ENCODE results near the gene SZT2. TPM values are rescaled to one million over a fixed set of nuclear protein-coding genes. Genes with fewer than 3 reads are reported as not detected.

Gene SZT2
- total RNA-seq, 1 experiment from 2014 or later = 71.6 TPM

DNA sequence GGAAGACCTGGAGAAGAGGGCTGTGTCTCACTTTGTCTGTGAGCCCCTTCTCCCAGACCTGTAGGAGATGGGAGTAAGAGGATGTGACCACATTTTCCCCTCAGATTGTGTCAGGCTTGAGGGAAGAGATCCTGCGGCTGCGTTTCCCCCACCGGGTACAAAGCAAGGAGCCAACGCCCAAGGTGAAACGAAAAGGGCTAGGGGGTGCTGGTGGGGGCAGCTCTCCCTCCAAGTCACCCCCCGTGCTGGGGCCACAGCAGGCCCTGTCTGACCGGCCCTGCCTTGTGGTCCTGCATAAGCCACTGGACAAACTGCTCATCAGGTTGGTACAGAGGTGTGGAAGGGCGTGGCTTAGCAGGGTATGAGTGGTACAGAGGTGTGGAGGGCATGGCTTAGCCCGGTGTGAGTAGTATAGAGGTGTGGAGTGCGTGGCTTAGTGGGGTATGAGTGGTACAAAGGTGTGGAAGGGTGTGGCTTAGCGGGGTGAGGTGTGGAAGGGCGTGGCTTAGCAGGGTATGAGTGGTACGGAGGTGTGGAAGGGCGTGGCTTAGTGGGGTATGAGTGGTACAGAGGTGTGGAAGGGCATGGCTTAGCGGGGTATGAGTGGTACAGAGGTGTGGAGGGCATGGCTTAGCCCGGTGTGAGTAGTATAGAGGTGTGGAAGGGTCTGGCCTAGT is 33.4 kb downstream of the SZT2 start:
- Histone ChIP-seq H3F3A (ENCODE audit: insufficient read depth, low read depth) (peaks cover 29% of the 10 kb centered on the region), H3K79me2 (ENCODE audit: low read depth) (no peaks in the 10 kb centered on the region), H3K27me3 (ENCODE audit: insufficient read depth, low read depth) (no peaks in the 10 kb centered on the region), H3K4me2 (no peak overlapping the region), H3K9me2 (ENCODE audit: insufficient read depth) (no peaks in the 10 kb centered on the region), H2AFZ (no peak overlapping the region), H3K4me3 (no peak overlapping the region), H3K4me1 (replicated peaks; ENCODE audit: insufficient read depth) (peaks cover 18% of the 10 kb centered on the region), H3K36me3 (ENCODE audit: low read depth) (peaks cover 53% of the 10 kb centered on the region), H3K27ac (peak overlapping the region; percentile 81), H4K20me1 (ENCODE audit: insufficient read depth) (no peaks in the 10 kb centered on the region; the same call in 1 of the 2 replicates), H3K9me3 (ENCODE audit: insufficient read depth, low read depth) (no peaks in the 10 kb centered on the region)
- no TSS peak for BruUV-seq (replicated peaks)
- no peak for DNase-seq
- intact Hi-C loops (cut with micrococcal nuclease; ENCODE audit: unreplicated experiment) = no loop called here
- no peak for TF ChIP-seq EZH2 (IDR thresholded peaks at IDR 0.05; ENCODE audit: low read depth)
- no peak for TF ChIP-seq CTCF (conservative IDR thresholded peaks at IDR 0.05)
- ChIA-PET CTCF (no interaction called here), POLR2A (ENCODE audit: unreplicated experiment) (no interaction called here)

DNA sequence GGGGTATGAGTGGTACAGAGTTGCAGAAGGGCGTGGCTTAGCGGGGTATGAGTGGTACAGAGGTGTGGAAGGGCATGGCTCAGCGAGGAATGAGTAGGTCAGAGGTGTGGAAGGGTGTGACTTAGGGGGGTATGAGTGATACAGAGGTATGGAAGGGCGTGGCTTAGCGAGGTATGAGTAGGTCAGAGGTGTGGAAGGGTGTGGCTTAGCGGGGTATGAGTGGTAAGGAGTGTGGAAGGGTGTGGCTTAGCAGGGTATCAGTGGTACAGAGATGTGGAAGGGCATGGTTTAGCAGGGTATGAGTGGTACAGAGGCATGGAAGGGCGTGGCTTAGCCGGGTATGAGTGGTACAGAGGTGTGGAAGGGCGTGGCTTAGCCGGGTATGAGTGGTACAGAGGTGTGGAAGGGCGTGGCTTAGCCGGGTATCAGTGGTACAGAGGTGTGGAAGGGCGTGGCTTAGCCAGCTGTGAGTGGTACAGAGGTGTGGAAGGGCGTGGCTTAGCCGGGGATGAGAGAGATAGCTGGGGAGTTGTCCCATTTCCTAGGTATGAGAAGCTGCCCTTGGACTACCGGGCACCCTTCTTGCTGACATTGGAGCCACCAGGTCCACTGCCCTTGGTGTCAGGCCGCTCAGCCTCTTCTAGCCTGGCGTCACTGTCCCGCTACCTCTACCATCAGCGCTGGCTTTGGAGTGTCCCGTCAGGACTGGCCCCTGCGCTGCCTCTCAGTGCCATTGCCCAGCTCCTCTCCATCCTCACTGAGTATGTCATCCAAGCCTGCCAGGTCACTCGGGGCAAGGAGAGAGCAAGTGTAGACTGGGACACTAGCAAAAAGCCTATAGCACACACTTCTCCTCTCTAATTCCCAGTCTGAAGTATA is 34.2 kb downstream of the SZT2 start:
- TF ChIP-seq CTCF (conservative IDR thresholded peaks at IDR 0.05) = no peak
- Histone ChIP-seq H3K9me2 (ENCODE audit: insufficient read depth) (no peaks in the 10 kb centered on the region), H3K9me3 (ENCODE audit: insufficient read depth, low read depth) (no peaks in the 10 kb centered on the region), H3K79me2 (ENCODE audit: low read depth) (no peaks in the 10 kb centered on the region), H3F3A (ENCODE audit: insufficient read depth, low read depth) (peaks cover 29% of the 10 kb centered on the region), H3K4me2 (no peak overlapping the region), H3K4me1 (replicated peaks; ENCODE audit: insufficient read depth) (peaks cover 18% of the 10 kb centered on the region), H3K27ac (peak overlapping the region; percentile 81), H2AFZ (no peak overlapping the region), H4K20me1 (ENCODE audit: insufficient read depth) (no peaks in the 10 kb centered on the region; the same call in 1 of the 2 replicates), H3K36me3 (ENCODE audit: low read depth) (peaks cover 53% of the 10 kb centered on the region), H3K4me3 (no peak overlapping the region), H3K27me3 (ENCODE audit: insufficient read depth, low read depth) (no peaks in the 10 kb centered on the region)
- ChIA-PET POLR2A (ENCODE audit: unreplicated experiment) (interaction anchor here (0.5 kb wide), 1 partner anchor 340 kb away, joined by 4 read pairs; no protein-coding TSS in a partner anchor), CTCF (interaction anchor here (0.6 kb wide), 1 partner anchor 235 kb away, joined by 3 read pairs; no protein-coding TSS in a partner anchor)
- DNase-seq = peak; percentile 36 to 88
- intact Hi-C loops (cut with micrococcal nuclease; ENCODE audit: unreplicated experiment) = no loop called here
- no TSS peak for BruUV-seq (replicated peaks)

- ChIA-PET CTCF (no interaction called here), POLR2A (ENCODE audit: unreplicated experiment) (no interaction called here)
- peaks cover 50% of the 10 kb centered on the region for H3K36me3 ChIP-seq (ENCODE audit: low read depth)
- H2AFZ ChIP-seq = no peak overlapping the region
- no peak for TF ChIP-seq CTCF (conservative IDR thresholded peaks at IDR 0.05)
- no peak for TF ChIP-seq EZH2 (IDR thresholded peaks at IDR 0.05; ENCODE audit: low read depth)
- H3K4me1 ChIP-seq (replicated peaks; ENCODE audit: insufficient read depth) = peaks cover 18% of the 10 kb centered on the region
- intact Hi-C loops (cut with micrococcal nuclease; ENCODE audit: unreplicated experiment) = no loop called here
- H3K4me3 ChIP-seq = no peak overlapping the region
- DNase-seq = no peak
- H3K27me3 ChIP-seq (ENCODE audit: insufficient read depth, low read depth) = no peaks in the 10 kb centered on the region
- no TSS peak for BruUV-seq (replicated peaks)
- H3K27ac ChIP-seq = 0 out of 2 replicates have a peak overlapping the region, but pooled peaks have one; percentile 81
- no peaks in the 10 kb centered on the region for H3K9me3 ChIP-seq (ENCODE audit: insufficient read depth, low read depth)
- H3F3A ChIP-seq (ENCODE audit: insufficient read depth, low read depth) = peaks cover 29% of the 10 kb centered on the region
- H3K9me2 ChIP-seq (ENCODE audit: insufficient read depth) = no peaks in the 10 kb centered on the region
- H3K79me2 ChIP-seq (ENCODE audit: low read depth) = no peaks in the 10 kb centered on the region
- H3K4me2 ChIP-seq = no peak overlapping the region
- H4K20me1 ChIP-seq (ENCODE audit: insufficient read depth) = no peaks in the 10 kb centered on the region; the same call in 1 of the 2 replicates
Observed at GRCh38 chr1:43425045-43425444, 35.3 kb downstream of the SZT2 start.
